Epidermal melanocyte (primary cell): ENCODE measurements around the gene PARP3.
A peak's percentile ranks its signal among the peaks of the same experiment; 100 is the strongest.
"Not testable (repeated sequence)": the region's sequence is repeated elsewhere in the genome, so short reads cannot be mapped to it uniquely, and the experiment has no call there.

Source experiments
- DNase-seq: peaks from one replicate; pipeline ENCODE4 v3.0.0; 2011; ENCODE audit warnings: low spot score; ENCODE audit not compliant: insufficient read length

Gene PARP3

DNA sequence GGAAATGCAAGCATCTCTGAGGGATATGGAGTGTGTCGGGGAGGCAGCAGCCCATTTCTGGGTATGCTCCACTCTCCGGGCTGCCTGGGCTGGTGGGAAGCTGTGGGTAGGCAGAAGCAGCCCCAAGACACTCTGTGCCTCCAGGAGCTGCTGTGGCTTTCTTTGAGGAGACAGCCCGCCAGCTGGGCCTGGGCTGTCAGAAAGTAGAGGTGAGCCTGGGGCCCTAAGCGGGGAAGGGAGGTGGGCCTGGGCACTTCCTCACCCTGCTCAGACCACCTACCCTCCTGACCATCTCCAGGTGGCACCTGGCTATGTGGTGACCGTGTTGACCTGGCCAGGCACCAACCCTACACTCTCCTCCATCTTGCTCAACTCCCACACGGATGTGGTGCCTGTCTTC, 42.9 kb downstream of the PARP3 start:
- DNase-seq = no peak

DNA sequence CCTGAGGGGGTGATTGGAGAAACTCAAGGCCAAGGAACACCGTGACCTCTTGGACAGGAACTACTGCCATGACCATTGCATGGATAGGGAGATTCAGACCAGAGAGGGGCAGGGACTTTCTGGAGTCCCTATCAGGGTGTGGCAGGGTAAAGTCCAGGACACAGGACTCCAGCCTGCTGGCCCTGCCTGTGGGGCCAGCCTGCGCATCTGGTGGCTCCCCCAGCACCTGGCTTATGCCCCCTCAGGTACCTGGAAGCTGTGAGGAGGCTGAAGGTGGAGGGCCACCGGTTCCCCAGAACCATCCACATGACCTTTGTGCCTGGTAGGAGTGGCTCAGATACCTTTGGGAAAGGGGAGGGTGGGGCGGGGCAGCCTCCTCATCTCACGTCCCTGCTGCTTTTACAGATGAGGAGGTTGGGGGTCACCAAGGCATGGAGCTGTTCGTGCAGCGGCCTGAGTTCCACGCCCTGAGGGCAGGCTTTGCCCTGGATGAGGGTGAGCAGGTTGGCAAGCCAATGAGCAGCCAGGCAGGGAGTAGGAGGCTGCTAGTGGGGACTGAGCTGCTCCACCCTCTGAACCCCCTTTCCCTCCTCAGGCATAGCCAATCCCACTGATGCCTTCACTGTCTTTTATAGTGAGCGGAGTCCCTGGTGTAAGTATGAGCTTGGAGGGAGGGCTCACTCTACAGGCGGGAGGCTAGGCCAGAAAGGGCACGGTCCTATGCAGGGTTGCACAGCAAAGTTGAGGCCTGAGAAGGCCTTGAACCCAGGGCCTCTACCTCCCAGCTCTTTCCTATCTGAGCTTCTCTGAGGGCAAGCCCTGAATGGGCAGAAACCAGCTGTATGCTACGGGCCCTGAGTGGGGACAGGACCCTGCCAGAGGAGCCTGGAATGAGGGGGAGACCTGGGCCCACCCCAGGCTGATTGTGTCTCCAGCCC, 44.1 kb downstream of the PARP3 start:
- no peak for DNase-seq

GRCh38 chr3:51987568-51987967, 45.4 kb downstream of the PARP3 start:
- no peak for DNase-seq

DNA sequence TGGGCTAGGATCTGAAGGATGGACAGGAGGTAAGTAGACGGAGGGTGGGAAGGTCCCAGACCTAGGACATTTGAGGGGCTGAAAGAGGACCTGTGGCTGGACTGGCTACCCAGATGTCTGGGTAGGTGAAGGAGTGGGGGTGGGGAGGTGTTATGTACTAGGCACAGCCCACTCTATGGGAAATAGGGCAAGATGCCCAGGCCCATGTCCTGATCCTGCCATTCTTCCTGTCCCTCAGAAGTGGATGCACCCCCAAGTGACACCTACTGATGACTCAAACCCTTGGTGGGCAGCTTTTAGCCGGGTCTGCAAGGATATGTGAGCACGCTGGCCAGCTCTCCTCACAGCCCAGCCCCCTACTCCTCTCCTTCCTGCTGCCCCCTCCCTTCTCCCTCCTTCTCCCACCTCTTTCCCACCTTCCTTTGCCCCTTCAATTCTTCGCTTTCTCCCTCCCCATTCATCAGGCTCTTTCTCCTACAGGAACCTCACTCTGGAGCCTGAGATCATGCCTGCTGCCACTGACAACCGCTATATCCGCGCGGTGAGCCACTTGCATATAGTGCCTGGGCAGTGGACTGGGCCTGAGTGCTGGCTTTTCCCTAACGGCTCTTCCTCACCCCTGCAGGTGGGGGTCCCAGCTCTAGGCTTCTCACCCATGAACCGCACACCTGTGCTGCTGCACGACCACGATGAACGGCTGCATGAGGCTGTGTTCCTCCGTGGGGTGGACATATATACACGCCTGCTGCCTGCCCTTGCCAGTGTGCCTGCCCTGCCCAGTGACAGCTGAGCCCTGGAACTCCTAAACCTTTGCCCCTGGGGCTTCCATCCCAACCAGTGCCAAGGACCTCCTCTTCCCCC, 46.4 kb downstream of the PARP3 start:
- no peak for DNase-seq

- DNase-seq = not testable (repeated sequence)
These were observed 48.4 kb downstream of the PARP3 start for GRCh38 chr3:51990501-51990971.

DNA sequence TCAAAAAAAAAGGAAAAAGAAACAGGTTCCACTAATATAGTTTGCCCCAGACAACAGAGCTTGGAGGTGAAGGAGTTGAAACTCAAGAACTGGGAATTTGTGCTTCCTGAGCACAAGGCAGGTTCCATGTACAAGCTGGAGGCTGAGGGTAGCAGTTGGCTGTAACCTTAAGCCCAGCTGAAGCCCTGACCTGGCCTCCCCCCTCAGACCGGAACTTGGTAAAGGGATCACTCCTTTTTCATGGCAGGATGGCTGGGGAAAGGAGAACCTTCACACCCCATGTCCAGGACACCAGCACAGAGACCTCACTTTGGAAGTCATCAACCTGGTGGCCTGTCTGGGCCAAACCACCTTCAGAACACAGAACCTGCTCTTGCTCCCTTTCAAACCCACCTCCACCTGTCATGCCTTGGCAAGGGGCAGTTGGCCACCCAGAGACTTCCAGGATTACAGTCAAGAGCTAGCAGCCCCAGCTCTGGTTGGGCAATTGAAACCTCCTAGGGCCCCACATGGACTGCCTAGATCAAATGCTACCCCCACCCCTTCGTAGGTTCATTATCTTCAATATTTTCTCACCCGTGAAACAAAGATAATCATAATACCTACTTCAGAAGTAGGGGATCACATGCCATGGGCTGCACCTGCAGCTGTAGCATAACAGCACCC, 50.0 kb downstream of the PARP3 start:
- no peak for DNase-seq

DNA sequence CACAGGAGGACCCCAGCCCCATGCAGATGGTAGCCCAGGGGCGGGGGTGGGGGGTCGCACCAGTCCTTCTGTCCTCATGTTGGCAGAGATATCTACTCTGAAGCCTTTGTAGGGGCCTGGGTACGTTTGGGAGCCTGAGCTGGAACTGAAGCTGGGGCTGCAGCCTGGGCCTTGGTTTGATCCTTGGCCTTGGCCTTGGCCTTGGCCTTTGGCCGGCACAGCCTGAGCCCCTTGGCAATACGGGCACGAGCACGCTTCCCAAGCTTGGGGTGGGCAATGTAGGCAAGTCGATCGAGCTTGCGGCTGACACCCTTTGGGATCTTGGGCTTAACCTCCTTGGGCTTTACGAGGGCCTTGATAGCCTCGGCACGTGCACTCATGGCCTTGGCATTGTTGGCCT, 51.5 kb downstream of the PARP3 start:
- DNase-seq = not testable (repeated sequence)

GRCh38 chr3:51994530-51994929, 52.4 kb downstream of the PARP3 start:
- DNase-seq = no peak

DNA sequence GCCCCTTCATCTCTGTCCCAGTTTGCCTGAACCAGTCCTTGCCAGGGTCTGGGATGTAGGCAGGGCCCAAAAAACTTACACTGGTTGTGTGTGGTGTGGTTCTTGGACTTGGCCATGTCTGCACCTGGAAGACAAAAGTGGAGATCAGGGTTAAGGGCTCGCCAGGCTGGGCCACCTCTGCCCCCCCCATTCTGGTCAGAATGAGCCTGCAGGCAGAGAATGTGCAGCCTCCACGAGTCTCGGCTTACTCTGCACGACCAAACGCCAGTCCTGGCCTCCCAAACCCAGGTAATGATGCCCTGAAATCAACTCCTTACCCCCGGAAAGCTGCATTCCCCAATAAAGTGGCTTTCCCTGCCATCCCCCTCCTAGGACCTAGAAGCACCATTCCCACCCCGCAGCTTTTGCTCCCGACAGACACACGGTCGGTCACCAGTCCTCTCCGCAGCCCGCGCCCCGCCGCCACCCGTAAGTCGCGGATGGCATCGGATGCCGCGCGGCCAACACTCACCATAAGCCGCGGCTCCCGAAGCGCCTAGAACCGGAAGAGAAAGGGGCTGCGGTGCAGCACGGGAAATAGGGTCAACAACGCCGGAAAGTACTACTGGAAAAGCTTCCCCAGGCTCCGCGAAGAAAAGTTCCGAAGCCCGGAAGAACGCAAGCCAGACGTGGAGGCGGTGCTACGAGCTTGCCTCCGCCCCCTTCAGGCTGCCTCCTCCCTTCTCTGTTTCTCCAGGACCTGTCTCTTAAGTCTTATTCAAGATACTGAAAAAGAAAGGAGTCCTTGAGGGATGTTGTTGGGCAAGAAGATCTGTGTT, 53.4 kb downstream of the PARP3 start, which contains the start of gene RPL29:
Gene RPL29 (minus strand): TSS at position 550 of the 818 bp plus-strand sequence. CDS start 434 bp downstream, at position 116.
- DNase-seq = peak; percentile 97

DNA sequence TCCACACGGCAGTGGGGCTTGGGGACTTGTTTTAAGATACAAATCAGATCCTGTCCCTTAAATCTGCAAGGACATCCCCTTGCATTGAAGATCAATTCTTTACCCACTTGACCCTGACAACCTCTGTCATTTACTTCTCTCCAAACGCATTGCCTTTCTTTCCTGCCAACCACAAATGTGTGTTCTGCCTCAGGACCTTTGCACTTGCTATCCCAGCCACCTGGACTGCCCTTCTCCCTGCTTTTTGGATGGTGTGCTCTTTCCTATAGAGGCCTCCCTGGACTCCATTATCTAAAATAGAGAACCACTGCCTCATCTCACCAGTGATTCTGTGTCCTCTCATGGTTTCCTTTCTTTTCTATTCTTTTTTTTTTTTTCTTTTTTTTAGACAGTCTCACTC, 55.0 kb downstream of the PARP3 start:
- no peak for DNase-seq

- no peak for DNase-seq
These were observed 55.9 kb downstream of the PARP3 start for GRCh38 chr3:51997935-51998596.
